Loucy (cell line): Measurements from ENCODE around the gene TRAPPC4.

Experiments used
- CTCF ChIP-seq: fragments of 200-600 bp; sonication (generic); conservative IDR thresholded peaks from 2 replicates; pipeline ENCODE4 v1.5.1; 2014; ENCODE audit warnings: mild to moderate bottlenecking, antibody characterized with exemption, low read length
- EZH2phosphoT487 ChIP-seq: fragments of 200-600 bp; IDR thresholded peaks from 2 replicates; pipeline ENCODE4 v1.6.1; 2018; ENCODE audit warnings: antibody characterized with exemption, mild to moderate bottlenecking, moderate library complexity, borderline replicate concordance

GRCh38 chr11:119054418-119054817, 35.9 kb downstream of the TRAPPC4 start:
- no peak for TF ChIP-seq CTCF
- TF ChIP-seq EZH2phosphoT487: no peak
